K562 (cell line): ENCODE data around the gene ITGAD. TPM values are rescaled to one million over a fixed set of nuclear protein-coding genes. Genes with fewer than 3 reads are reported as not detected.

Experiments
- BCOR ChIP-seq: fragments of 450-650 bp; IDR thresholded peaks from 2 replicates; pipeline ENCODE4 v1.6.1; 2016
- CCNT2 ChIP-seq: IDR thresholded peaks from 2 replicates; pipeline ENCODE4 v1.6.1; 2011; ENCODE audit warnings: borderline replicate concordance, low read depth, mild to moderate bottlenecking, moderate library complexity, mixed read lengths, low read length; ENCODE audit not compliant: insufficient read length; ENCODE audit errors: extremely low read depth
- CHD1 ChIP-seq: fragments of 200-600 bp; sonication (generic); IDR thresholded peaks from one replicate; pipeline ENCODE4 v1.6.1; 2012; ENCODE audit warnings: mild to moderate bottlenecking, moderate library complexity, low read length, inconsistent platforms
- CSDE1 ChIP-seq, 2 experiments: fragments of 450-650 bp; IDR thresholded peaks; 2 replicates each; pipeline ENCODE4 v1.6.1; 2016; ENCODE audit warnings: mild to moderate bottlenecking in 1 of 2
- FOXK1 ChIP-seq: sonication (generic); formaldehyde crosslinking; IDR thresholded peaks from 2 replicates; pipeline ENCODE4 v1.8.0; 2022; ENCODE audit warnings: missing genetic modification reagents, mild to moderate bottlenecking, borderline replicate concordance
- HDAC8 ChIP-seq: fragments of 450-650 bp; IDR thresholded peaks from 2 replicates; pipeline ENCODE4 v1.6.1; 2016; ENCODE audit warnings: mild to moderate bottlenecking, missing genetic modification characterization, moderate library complexity, missing compliant biosample characterization
- HNRNPH1 ChIP-seq: fragments of 200-400 bp; formaldehyde crosslinking; optimal IDR thresholded peaks from 2 replicates; pipeline ENCODE3; 2017; ENCODE audit warnings: low read depth, mild to moderate bottlenecking, low read length, moderate library complexity
- MCM3 ChIP-seq: fragments of 450-650 bp; IDR thresholded peaks from 2 replicates; pipeline ENCODE4 v1.6.1; 2016
- NFIC ChIP-seq: fragments of 450-650 bp; IDR thresholded peaks from 2 replicates; pipeline ENCODE4 v1.6.1; 2017; ENCODE audit warnings: mild to moderate bottlenecking, inconsistent platforms
- POLR2A ChIP-seq: fragments of 450-650 bp; conservative IDR thresholded peaks from 2 replicates; pipeline ENCODE4 v1.6.1; 2016
- POLR2G ChIP-seq: fragments of 200-400 bp; formaldehyde crosslinking; IDR thresholded peaks from 2 replicates; pipeline ENCODE4 v1.6.1; 2017; ENCODE audit warnings: low read depth, mild to moderate bottlenecking, antibody characterized with exemption, low read length, moderate library complexity
- RBM22 ChIP-seq: fragments of 200-400 bp; formaldehyde crosslinking; IDR thresholded peaks from 2 replicates; pipeline ENCODE4 v1.6.1; 2018; ENCODE audit warnings: low read length, low read depth; ENCODE audit not compliant: poor library complexity, severe bottlenecking
- RHOXF2B ChIP-seq: fragments of 250-450 bp; sonication (Bioruptor Pico); conservative IDR thresholded peaks from 2 replicates; pipeline ENCODE4 v1.5.1; 2021
- TAF1 ChIP-seq: IDR thresholded peaks from 2 replicates; pipeline ENCODE4 v1.6.1; 2011; ENCODE audit warnings: mild to moderate bottlenecking, low read length, moderate library complexity; ENCODE audit not compliant: insufficient read depth, control insufficient read depth, severe bottlenecking; ENCODE audit errors: extremely low read depth
- ZBTB8A ChIP-seq: fragments of 450-650 bp; IDR thresholded peaks from 2 replicates; pipeline ENCODE4 v1.6.1; 2018; ENCODE audit warnings: mild to moderate bottlenecking, moderate library complexity; ENCODE audit not compliant: partially characterized antibody
- ZFP30 ChIP-seq: fragments of 250-450 bp; sonication (Bioruptor Pico); IDR thresholded peaks from 2 replicates; pipeline ENCODE4 v1.8.0; 2022; ENCODE audit warnings: moderate library complexity, mild to moderate bottlenecking, inconsistent platforms, borderline replicate concordance
- ZNF766 ChIP-seq: fragments of 200-800 bp; sonication (Bioruptor generic); conservative IDR thresholded peaks from 2 replicates; pipeline ENCODE4 v1.6.1; 2016; ENCODE audit warnings: missing genetic modification characterization, missing compliant biosample characterization
- ZZZ3 ChIP-seq: fragments of 450-650 bp; IDR thresholded peaks from 2 replicates; pipeline ENCODE4 v1.6.1; 2016; ENCODE audit warnings: antibody characterized with exemption, mild to moderate bottlenecking, moderate library complexity
- polyA plus RNA-seq, 8 experiments: library from polyadenylated mRNA; depleted of rRNA in 4 of 8; stranded (reverse) in 5 of 8; unstranded in 3 of 8; fragments of >200 nt; fragmentation: Nextera tagmentation in 2 of 8; fragmentation: Illumina TruSeq in 1 of 8; extraction: Ambion mirVana in 2 of 8; extraction: Trizol in 1 of 8; gene quantifications; 2 replicates each; pipeline versions ENCODE4 v1.2.1 to v1.2.3, GENCODE V29; 2011 to 2014; ENCODE audit warnings: inconsistent platforms in 1 of 8, missing spikeins in 1 of 8
- total RNA-seq, 7 experiments: library from RNA; depleted of rRNA in 6 of 7; stranded (reverse); fragments of >200 nt in 6 of 7; fragmentation: Illumina TruSeq in 2 of 7; extraction: Trizol in 2 of 7; gene quantifications; 2 replicates each; pipeline versions ENCODE4 v1.2.1 to v1.2.3, GENCODE V29; 2011 to 2021; ENCODE audit warnings: low replicate concordance in 1 of 7
- TF ChIP-seq, protein P1 (sequence below): IDR thresholded peaks from 2 replicates; pipeline ENCODE4 v1.6.1; 2014; ENCODE audit warnings: antibody characterized with exemption
- TF ChIP-seq, protein P2 (sequence below): IDR thresholded peaks from 2 replicates; pipeline ENCODE4 v1.6.1; 2011; ENCODE audit warnings: borderline replicate concordance, low read depth, mild to moderate bottlenecking, moderate library complexity, low read length; ENCODE audit not compliant: insufficient read depth, poor library complexity, severe bottlenecking
- TF ChIP-seq, protein P3 (sequence below): fragments of 450-650 bp; IDR thresholded peaks from 2 replicates; pipeline ENCODE4 v1.6.1; 2016; ENCODE audit warnings: mild to moderate bottlenecking

The ITGAD gene
- total and polyA plus RNA-seq, 9 of the 15 experiments (the other 6 are each of a cell fraction or from before 2014, with no cell fraction given) = not detected

DNA sequence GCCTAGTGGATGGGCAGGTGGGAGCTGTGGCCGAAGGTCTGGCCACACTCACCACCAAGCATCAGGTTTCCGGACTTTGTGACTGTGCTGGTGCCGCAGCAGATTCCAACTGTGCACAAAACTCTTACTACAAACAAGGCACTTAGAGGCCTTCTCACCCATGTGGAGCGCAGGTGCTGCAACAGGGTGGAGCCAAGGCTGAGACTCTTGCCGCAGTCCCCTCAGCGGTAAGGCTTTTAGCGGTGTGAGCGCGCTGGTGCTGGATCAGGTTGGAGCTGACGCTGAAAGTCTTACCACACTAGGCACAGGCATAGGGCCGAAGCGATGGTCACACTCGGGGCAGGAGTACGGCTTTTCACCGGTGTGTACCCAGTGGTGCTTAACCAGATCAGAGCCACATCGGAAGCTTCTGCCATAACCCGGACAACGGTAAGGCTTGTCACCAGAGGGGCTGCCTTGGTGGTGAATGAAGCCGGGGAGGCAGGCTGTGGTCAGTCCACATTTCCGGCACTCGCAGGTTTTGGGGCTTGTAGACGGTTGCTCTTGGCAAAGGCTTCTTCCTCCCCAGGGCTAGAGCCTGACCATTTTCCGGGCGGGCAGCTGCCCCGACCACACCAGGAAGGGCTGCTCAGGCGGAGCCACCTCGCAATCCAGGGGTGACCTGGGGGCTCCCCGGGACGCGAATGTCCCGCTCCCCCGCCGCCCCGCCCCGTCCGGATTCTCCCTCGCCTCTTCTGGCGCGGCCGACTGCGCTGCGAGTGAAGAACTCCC lies 65.1 kb downstream of the ITGAD start (continued):
- TF ChIP-seq, protein P1, sequence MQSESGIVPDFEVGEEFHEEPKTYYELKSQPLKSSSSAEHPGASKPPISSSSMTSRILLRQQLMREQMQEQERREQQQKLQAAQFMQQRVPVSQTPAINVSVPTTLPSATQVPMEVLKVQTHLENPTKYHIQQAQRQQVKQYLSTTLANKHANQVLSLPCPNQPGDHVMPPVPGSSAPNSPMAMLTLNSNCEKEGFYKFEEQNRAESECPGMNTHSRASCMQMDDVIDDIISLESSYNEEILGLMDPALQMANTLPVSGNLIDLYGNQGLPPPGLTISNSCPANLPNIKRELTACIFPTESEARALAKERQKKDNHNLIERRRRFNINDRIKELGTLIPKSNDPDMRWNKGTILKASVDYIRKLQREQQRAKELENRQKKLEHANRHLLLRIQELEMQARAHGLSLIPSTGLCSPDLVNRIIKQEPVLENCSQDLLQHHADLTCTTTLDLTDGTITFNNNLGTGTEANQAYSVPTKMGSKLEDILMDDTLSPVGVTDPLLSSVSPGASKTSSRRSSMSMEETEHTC = no peak
- peak; percentile 36; the same call in 1 of the 2 replicates for TF ChIP-seq POLR2G
- TF ChIP-seq MCM3 = no peak
- no peak for TF ChIP-seq ZBTB8A
- TF ChIP-seq CSDE1 (IDR thresholded peaks at IDR 0.05) = no peak
- TF ChIP-seq, protein P2, sequence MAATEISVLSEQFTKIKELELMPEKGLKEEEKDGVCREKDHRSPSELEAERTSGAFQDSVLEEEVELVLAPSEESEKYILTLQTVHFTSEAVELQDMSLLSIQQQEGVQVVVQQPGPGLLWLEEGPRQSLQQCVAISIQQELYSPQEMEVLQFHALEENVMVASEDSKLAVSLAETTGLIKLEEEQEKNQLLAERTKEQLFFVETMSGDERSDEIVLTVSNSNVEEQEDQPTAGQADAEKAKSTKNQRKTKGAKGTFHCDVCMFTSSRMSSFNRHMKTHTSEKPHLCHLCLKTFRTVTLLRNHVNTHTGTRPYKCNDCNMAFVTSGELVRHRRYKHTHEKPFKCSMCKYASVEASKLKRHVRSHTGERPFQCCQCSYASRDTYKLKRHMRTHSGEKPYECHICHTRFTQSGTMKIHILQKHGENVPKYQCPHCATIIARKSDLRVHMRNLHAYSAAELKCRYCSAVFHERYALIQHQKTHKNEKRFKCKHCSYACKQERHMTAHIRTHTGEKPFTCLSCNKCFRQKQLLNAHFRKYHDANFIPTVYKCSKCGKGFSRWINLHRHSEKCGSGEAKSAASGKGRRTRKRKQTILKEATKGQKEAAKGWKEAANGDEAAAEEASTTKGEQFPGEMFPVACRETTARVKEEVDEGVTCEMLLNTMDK = no peak
- TF ChIP-seq BCOR = no peak
- no peak for TF ChIP-seq ZNF766 (CRISPR knock-in tag)
- no peak for TF ChIP-seq ZZZ3
- no peak for TF ChIP-seq HNRNPH1
- TF ChIP-seq NFIC = no peak
- peak; percentile 61 for TF ChIP-seq TAF1
- no peak for TF ChIP-seq RHOXF2B (CRISPR knock-in tag)
- TF ChIP-seq ZFP30 (CRISPR knock-in tag) = no peak
- peak; percentile 5; the same call in 1 of the 2 replicates for TF ChIP-seq POLR2A
- no peak for TF ChIP-seq CHD1
- TF ChIP-seq CCNT2 = no peak
- TF ChIP-seq FOXK1 (CRISPR knock-in tag) = no peak
- TF ChIP-seq HDAC8 (tag) = no peak
- TF ChIP-seq RBM22 = no peak
- TF ChIP-seq, protein P3, sequence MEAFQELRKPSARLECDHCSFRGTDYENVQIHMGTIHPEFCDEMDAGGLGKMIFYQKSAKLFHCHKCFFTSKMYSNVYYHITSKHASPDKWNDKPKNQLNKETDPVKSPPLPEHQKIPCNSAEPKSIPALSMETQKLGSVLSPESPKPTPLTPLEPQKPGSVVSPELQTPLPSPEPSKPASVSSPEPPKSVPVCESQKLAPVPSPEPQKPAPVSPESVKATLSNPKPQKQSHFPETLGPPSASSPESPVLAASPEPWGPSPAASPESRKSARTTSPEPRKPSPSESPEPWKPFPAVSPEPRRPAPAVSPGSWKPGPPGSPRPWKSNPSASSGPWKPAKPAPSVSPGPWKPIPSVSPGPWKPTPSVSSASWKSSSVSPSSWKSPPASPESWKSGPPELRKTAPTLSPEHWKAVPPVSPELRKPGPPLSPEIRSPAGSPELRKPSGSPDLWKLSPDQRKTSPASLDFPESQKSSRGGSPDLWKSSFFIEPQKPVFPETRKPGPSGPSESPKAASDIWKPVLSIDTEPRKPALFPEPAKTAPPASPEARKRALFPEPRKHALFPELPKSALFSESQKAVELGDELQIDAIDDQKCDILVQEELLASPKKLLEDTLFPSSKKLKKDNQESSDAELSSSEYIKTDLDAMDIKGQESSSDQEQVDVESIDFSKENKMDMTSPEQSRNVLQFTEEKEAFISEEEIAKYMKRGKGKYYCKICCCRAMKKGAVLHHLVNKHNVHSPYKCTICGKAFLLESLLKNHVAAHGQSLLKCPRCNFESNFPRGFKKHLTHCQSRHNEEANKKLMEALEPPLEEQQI = no peak
